HCT116 (cell line): ENCODE measurements around the gene MME. TPM values are rescaled to one million over a fixed set of nuclear protein-coding genes. Genes with fewer than 3 reads are reported as not detected.

Experiments used
- ATAC-seq: fragments of 200-7000 bp; cut with Tn5 transposase; 2 replicates; pipeline ENCODE4 v1.9.1; 2020; ENCODE audit warnings: mild to moderate bottlenecking, moderate library complexity
- BruUV-seq: library from RNA; stranded (reverse); fragments of 400-500 nt; replicated peaks from 2 replicates; lab custom pipeline; 2021; lab: Mats Ljungman, UMichigan
- CTCF ChIA-PET: fragments of 300-600 bp; sonication (Branson Sonifier 250); formaldehyde crosslinking; loops from one replicate; lab custom pipeline; 2021; ENCODE audit warnings: antibody characterized with exemption; lab: Charles Lee
- POLR2A ChIA-PET: fragments of 300-600, 350-600 bp; sonication (Branson Sonifier 250); formaldehyde crosslinking; loops from one replicate; lab custom pipeline; 2021; ENCODE audit warnings: antibody characterized with exemption; lab: Charles Lee
- RAD21 ChIA-PET, 2 experiments: fragments of 300-600 bp; sonication (Branson Sonifier 250); formaldehyde crosslinking; loops; one replicate each; lab custom pipeline; 2023; ENCODE audit warnings: low total read pairs in 2 of 2; ENCODE audit not compliant: uncharacterized antibody in 2 of 2, unreplicated experiment in 2 of 2, low non-redundant PET in 1 of 2; lab: Charles Lee
- DNase-seq: peaks from one replicate; pipeline ENCODE4 v3.0.0-alpha.2; 2010; ENCODE audit warnings: low read depth, low spot score
- H2AFZ ChIP-seq: fragments of 200-600 bp; shearing (Covaris generic), sonication (generic); 2 replicates; pipeline ENCODE4 v1.6.1; 2017; ENCODE audit warnings: low read depth, mixed run types, mixed read lengths, antibody characterized with exemption, low read length; ENCODE audit not compliant: poor library complexity, severe bottlenecking
- H3K27ac ChIP-seq: 2 replicates; pipeline ENCODE4 v1.5.1; 2012; ENCODE audit warnings: low read depth, low read length
- H3K27me3 ChIP-seq: fragments of 200-600 bp; sonication (generic); 2 replicates; pipeline ENCODE4 v1.6.1; 2016; ENCODE audit warnings: mixed run types, low read length, mixed read lengths; ENCODE audit not compliant: insufficient read depth
- H3K36me3 ChIP-seq, 2 experiments: fragments of 200-500 bp in 1 of 2; fragments of 200-600 bp in 1 of 2; sonication (Bioruptor generic) in 1 of 2; sonication (generic) in 1 of 2; 2 replicates each; pipeline versions ENCODE4 v1.5.1 to v1.6.1; 2014 to 2016; ENCODE audit warnings: low read length in 2 of 2, inconsistent platforms in 1 of 2, mixed read lengths in 1 of 2, mixed run types in 1 of 2; ENCODE audit not compliant: insufficient read depth in 2 of 2, control insufficient read depth in 1 of 2
- H3K4me1 ChIP-seq, 2 experiments: fragments of 200-600 bp in 1 of 2; sonication (generic) in 1 of 2; 2 replicates each; pipeline versions ENCODE4 v1.5.1 to v1.6.1; 2012 to 2017; ENCODE audit warnings: low read length in 2 of 2, inconsistent platforms in 1 of 2, mild to moderate bottlenecking in 1 of 2, mixed read lengths in 1 of 2, mixed run types in 1 of 2, moderate library complexity in 1 of 2; ENCODE audit not compliant: insufficient read depth in 2 of 2, control insufficient read depth in 1 of 2
- H3K4me2 ChIP-seq: fragments of 200-600 bp; sonication (generic); 2 replicates; pipeline ENCODE4 v1.6.1; 2017; ENCODE audit warnings: mixed run types, low read length, mixed read lengths
- H3K4me3 ChIP-seq, 2 experiments: fragments of 200-600 bp in 1 of 2; sonication (generic) in 1 of 2; replicated peaks in 1 of 2; 2 replicates each; pipeline ENCODE4 v1.5.1; 2011 to 2016; ENCODE audit warnings: low read length in 2 of 2, control low read depth in 1 of 2, low read depth in 1 of 2, mild to moderate bottlenecking in 1 of 2, mixed read lengths in 1 of 2, mixed run types in 1 of 2
- H3K79me2 ChIP-seq: fragments of 200-600 bp; sonication (generic); 2 replicates; pipeline ENCODE4 v1.6.1; 2017; ENCODE audit warnings: mild to moderate bottlenecking, mixed run types, low read length, moderate library complexity, mixed read lengths; ENCODE audit not compliant: insufficient read depth
- H3K9ac ChIP-seq: fragments of 200-600 bp; sonication (generic); 2 replicates; pipeline ENCODE4 v1.6.1; 2016; ENCODE audit warnings: low read length, mixed read lengths
- H3K9me2 ChIP-seq: fragments of 200-600 bp; sonication (generic), shearing (Covaris generic); 2 replicates; pipeline ENCODE4 v1.6.1; 2017; ENCODE audit warnings: mixed run types, mild to moderate bottlenecking, moderate library complexity; ENCODE audit not compliant: insufficient read depth
- H3K9me3 ChIP-seq, 2 experiments: fragments of 200-500 bp in 1 of 2; fragments of 200-600 bp in 1 of 2; sonication (Bioruptor generic) in 1 of 2; sonication (generic) in 1 of 2; 2 replicates each; pipeline ENCODE4 v1.6.1; 2014 to 2017; ENCODE audit warnings: low read length in 2 of 2, mixed read lengths in 2 of 2, inconsistent platforms in 1 of 2, low read depth in 1 of 2, mild to moderate bottlenecking in 1 of 2, mixed run types in 1 of 2, moderate library complexity in 1 of 2; ENCODE audit not compliant: control insufficient read depth in 1 of 2, insufficient read depth in 1 of 2
- H4K20me1 ChIP-seq: fragments of 200-600 bp; sonication (generic), shearing (Covaris generic); 2 replicates; pipeline ENCODE4 v1.6.1; 2017; ENCODE audit warnings: mixed run types, mild to moderate bottlenecking, moderate library complexity; ENCODE audit not compliant: insufficient read depth
- CEBPB ChIP-seq: IDR thresholded peaks from 2 replicates; pipeline ENCODE4 v1.6.1; 2012; ENCODE audit warnings: low read depth
- EZH2phosphoT487 ChIP-seq: fragments of 200-600 bp; IDR thresholded peaks from 2 replicates; pipeline ENCODE4 v1.6.1; 2018; ENCODE audit warnings: antibody characterized with exemption, borderline replicate concordance
- FOSL1 ChIP-seq: IDR thresholded peaks from 2 replicates; pipeline ENCODE4 v1.6.1; 2012; ENCODE audit warnings: low read depth
- JUND ChIP-seq: IDR thresholded peaks from 2 replicates; pipeline ENCODE4 v1.6.1; 2012
- MAX ChIP-seq: IDR thresholded peaks from 2 replicates; pipeline ENCODE4 v1.6.1; 2012
- POLR2A ChIP-seq: IDR thresholded peaks from 2 replicates; pipeline ENCODE4 v1.7.0; 2011; ENCODE audit warnings: borderline replicate concordance; ENCODE audit not compliant: insufficient read depth, insufficient read length; ENCODE audit errors: extremely low read depth
- POLR2AphosphoS5 ChIP-seq: IDR thresholded peaks from 2 replicates; pipeline ENCODE4 v1.6.1; 2011; ENCODE audit warnings: mild to moderate bottlenecking, low read depth, low read length, moderate library complexity
- RAD21 ChIP-seq: IDR thresholded peaks from 2 replicates; pipeline ENCODE4 v1.6.1; 2012; ENCODE audit warnings: low read depth, mild to moderate bottlenecking
- SIN3A ChIP-seq: IDR thresholded peaks from 2 replicates; pipeline ENCODE4 v1.6.1; 2012; ENCODE audit warnings: low read depth
- SP1 ChIP-seq: IDR thresholded peaks from 2 replicates; pipeline ENCODE4 v1.6.1; 2012; ENCODE audit warnings: low read depth
- SRF ChIP-seq: IDR thresholded peaks from 2 replicates; pipeline ENCODE4 v1.6.1; 2012; ENCODE audit warnings: low read depth
- TCF7L2 ChIP-seq: IDR thresholded peaks from 2 replicates; pipeline ENCODE4 v1.7.0; 2011; ENCODE audit warnings: borderline replicate concordance, inconsistent platforms; ENCODE audit not compliant: insufficient read depth, insufficient read length; ENCODE audit errors: extremely low read depth
- ZFX ChIP-seq: fragments of 450-650 bp; IDR thresholded peaks from 2 replicates; pipeline ENCODE4 v1.6.1; 2017
- intact Hi-C: fragments of 100-400 bp; cut with micrococcal nuclease; formaldehyde crosslinking; loops from 2 replicates; pipeline ENCODE4 v1.10.0; 2022
- total RNA-seq: library from RNA; stranded (reverse); gene quantifications from one replicate; pipeline ENCODE4 v1.2.1, GENCODE V29; 2021; ENCODE audit not compliant: unreplicated experiment
- TF ChIP-seq, protein P1 (sequence below): IDR thresholded peaks from 2 replicates; pipeline ENCODE4 v1.6.1; 2012
- TF ChIP-seq, protein P2 (sequence below): IDR thresholded peaks from 2 replicates; pipeline ENCODE4 v1.6.1; 2011; ENCODE audit warnings: mild to moderate bottlenecking, low read length, moderate library complexity; ENCODE audit not compliant: insufficient replicate concordance; ENCODE audit errors: extremely low read depth
- TF ChIP-seq, protein P3 (sequence below), 3 experiments: fragments of 200-600 bp in 1 of 3; sonication (generic) in 1 of 3; IDR thresholded peaks in 2 of 3; conservative IDR thresholded peaks in 1 of 3; 2 replicates each; pipeline ENCODE4 v1.5.1; 2012 to 2017; ENCODE audit warnings: low read depth in 2 of 3, low read length in 2 of 3, antibody characterized with exemption in 1 of 3, borderline replicate concordance in 1 of 3, control low read depth in 1 of 3, mild to moderate bottlenecking in 1 of 3, mixed read lengths in 1 of 3, mixed run types in 1 of 3, moderate library complexity in 1 of 3; ENCODE audit not compliant: insufficient read depth in 1 of 3

Gene MME
- total RNA-seq, 1 experiment from 2014 or later, result 0.34 TPM

DNA sequence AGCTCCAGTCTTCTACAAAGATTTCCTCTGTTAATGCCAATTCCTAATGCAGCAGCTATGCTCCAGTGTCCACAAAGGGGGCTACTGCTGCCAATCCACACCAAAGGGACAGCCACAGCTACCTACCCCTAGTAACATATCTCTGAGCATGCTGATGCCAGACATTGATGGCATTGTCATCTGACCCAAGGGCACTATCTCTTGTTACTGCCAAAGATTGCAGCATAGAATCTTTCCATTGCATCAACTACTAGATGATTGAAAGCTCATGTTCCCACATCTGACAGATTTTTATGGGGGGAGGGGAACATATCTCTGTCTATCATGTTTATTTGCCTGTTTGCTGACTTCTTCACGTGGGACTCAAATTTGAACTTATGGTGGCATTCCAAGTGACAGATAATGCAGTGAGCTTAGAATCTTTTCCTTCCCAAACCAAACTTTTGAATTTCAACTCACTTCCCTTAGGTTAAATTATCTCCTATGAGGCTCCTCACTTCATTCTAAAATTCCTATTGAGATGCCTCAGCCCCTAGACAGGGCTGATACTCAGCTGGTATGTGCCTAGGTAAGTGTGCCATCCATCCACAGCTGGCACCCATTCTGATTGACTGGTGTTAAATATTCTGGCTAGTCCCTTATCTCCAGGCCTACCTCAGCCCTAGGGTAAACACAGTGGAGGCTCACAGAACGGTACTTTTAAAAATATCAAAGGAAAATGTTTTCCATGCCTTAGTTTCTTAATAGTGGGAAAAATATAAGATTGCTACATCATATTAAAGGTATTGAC lies 113.0 kb downstream of the MME start:
- no peak for ATAC-seq
- H3K79me2 ChIP-seq, result no peaks in the 10 kb centered on the region
- no peaks in the 10 kb centered on the region for H3K27me3 ChIP-seq
- no peak overlapping the region for H2AFZ ChIP-seq
- no peaks in the 10 kb centered on the region for H3K36me3 ChIP-seq
- no TSS peak for BruUV-seq
- H3K9me3 ChIP-seq, result no peaks in the 10 kb centered on the region
- H3K9me2 ChIP-seq, result no peaks in the 10 kb centered on the region
- no peaks in the 10 kb centered on the region for H4K20me1 ChIP-seq
- DNase-seq, result no peak
- no peak overlapping the region for H3K4me3 ChIP-seq
- ChIA-PET POLR2A (no interaction called here), RAD21 (no interaction called here), CTCF (no interaction called here)
- no peaks in the 10 kb centered on the region for H3K4me1 ChIP-seq
- H3K4me2 ChIP-seq, result no peak overlapping the region
- TF ChIP-seq ZFX (no peak), TCF7L2 (no peak), POLR2AphosphoS5 (no peak), JUND (no peak), POLR2A (no peak), SIN3A (no peak)
- TF ChIP-seq, protein P1, sequence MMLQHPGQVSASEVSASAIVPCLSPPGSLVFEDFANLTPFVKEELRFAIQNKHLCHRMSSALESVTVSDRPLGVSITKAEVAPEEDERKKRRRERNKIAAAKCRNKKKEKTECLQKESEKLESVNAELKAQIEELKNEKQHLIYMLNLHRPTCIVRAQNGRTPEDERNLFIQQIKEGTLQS, result no peak
- no peak overlapping the region for H3K27ac ChIP-seq
- intact Hi-C loops, result no loop called here
- H3K9ac ChIP-seq, result no peak overlapping the region

DNA sequence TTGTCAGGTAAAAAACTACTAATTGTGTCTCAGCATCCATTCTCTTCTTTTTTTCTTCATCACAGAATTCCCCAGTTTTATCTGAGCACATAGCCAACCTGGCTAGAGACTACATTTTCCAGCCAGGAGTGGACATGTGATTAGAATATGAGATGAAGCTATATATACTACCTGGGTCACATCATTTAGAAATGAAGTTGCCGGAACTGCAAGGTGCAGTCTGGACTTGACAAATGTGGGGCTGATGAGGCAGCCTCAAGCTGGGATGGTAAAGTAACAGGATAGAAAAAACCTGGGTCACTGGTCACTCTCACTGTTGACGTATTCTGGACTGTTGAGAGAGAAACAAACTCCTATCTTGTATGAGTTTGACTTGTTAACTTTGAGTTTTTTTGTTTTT lies 113.7 kb downstream of the MME start:
- ATAC-seq (no peak), DNase-seq (no peak)
- Histone ChIP-seq H3K9me2 (no peaks in the 10 kb centered on the region), H3K79me2 (no peaks in the 10 kb centered on the region), H3K36me3 (no peaks in the 10 kb centered on the region), H3K9ac (no peak overlapping the region), H4K20me1 (no peaks in the 10 kb centered on the region), H2AFZ (no peak overlapping the region), H3K9me3 (no peaks in the 10 kb centered on the region), H3K4me2 (no peak overlapping the region), H3K4me1 (no peaks in the 10 kb centered on the region), H3K27ac (no peak overlapping the region), H3K4me3 (no peak overlapping the region), H3K27me3 (no peaks in the 10 kb centered on the region)
- ChIA-PET POLR2A (no interaction called here), RAD21 (no interaction called here), CTCF (no interaction called here)
- intact Hi-C loops, result no loop called here
- no TSS peak for BruUV-seq
- TF ChIP-seq MAX (no peak), EZH2phosphoT487 (no peak), POLR2AphosphoS5 (no peak), SRF (no peak), RAD21 (no peak), SP1 (no peak), SIN3A (no peak), JUND (no peak), FOSL1 (no peak), CEBPB (no peak), ZFX (no peak)
- TF ChIP-seq, protein P2, sequence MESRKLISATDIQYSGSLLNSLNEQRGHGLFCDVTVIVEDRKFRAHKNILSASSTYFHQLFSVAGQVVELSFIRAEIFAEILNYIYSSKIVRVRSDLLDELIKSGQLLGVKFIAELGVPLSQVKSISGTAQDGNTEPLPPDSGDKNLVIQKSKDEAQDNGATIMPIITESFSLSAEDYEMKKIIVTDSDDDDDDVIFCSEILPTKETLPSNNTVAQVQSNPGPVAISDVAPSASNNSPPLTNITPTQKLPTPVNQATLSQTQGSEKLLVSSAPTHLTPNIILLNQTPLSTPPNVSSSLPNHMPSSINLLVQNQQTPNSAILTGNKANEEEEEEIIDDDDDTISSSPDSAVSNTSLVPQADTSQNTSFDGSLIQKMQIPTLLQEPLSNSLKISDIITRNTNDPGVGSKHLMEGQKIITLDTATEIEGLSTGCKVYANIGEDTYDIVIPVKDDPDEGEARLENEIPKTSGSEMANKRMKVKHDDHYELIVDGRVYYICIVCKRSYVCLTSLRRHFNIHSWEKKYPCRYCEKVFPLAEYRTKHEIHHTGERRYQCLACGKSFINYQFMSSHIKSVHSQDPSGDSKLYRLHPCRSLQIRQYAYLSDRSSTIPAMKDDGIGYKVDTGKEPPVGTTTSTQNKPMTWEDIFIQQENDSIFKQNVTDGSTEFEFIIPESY, result no peak
- TF ChIP-seq, protein P3, sequence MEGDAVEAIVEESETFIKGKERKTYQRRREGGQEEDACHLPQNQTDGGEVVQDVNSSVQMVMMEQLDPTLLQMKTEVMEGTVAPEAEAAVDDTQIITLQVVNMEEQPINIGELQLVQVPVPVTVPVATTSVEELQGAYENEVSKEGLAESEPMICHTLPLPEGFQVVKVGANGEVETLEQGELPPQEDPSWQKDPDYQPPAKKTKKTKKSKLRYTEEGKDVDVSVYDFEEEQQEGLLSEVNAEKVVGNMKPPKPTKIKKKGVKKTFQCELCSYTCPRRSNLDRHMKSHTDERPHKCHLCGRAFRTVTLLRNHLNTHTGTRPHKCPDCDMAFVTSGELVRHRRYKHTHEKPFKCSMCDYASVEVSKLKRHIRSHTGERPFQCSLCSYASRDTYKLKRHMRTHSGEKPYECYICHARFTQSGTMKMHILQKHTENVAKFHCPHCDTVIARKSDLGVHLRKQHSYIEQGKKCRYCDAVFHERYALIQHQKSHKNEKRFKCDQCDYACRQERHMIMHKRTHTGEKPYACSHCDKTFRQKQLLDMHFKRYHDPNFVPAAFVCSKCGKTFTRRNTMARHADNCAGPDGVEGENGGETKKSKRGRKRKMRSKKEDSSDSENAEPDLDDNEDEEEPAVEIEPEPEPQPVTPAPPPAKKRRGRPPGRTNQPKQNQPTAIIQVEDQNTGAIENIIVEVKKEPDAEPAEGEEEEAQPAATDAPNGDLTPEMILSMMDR (IDR thresholded peaks at IDR 0.05 in 2 of 3, conservative IDR thresholded peaks at IDR 0.05 in 1 of 3; ENCODE audit: borderline replicate concordance in 1 of 3, insufficient read depth in 1 of 3, low read depth in 2 of 3, low read length in 2 of 3), result no peak
- TF ChIP-seq, protein P1, result no peak
